Upper lobe of left lung (tissue), 4 donors: Measurements from ENCODE around the gene PAPPA.

ENCODE experiments used
- CTCF ChIP-seq, 6 experiments: fragments of 450-650 bp in 4 of 6; fragments of 200-600 bp in 2 of 6; sonication (generic) in 2 of 6; IDR thresholded peaks; one replicate each; pipeline ENCODE4 v1.5.1; 2016 to 2019; ENCODE audit warnings: antibody characterized with exemption in 6 of 6
- EP300 ChIP-seq, 4 donors: sonication (generic); formaldehyde crosslinking; IDR thresholded peaks; one replicate each; pipeline ENCODE4 v1.5.1; 2017; ENCODE audit warnings: antibody characterized with exemption in 4 of 4, control low read depth in 2 of 4
- POLR2A ChIP-seq, 4 donors: fragments of 450-650 bp; IDR thresholded peaks; one replicate each; pipeline ENCODE4 v1.5.1; 2016 to 2017; ENCODE audit warnings: antibody characterized with exemption in 4 of 4, mild to moderate bottlenecking in 2 of 4
- POLR2AphosphoS5 ChIP-seq, 2 donors: sonication (generic); formaldehyde crosslinking; IDR thresholded peaks; one replicate each; pipeline ENCODE4 v1.5.1; 2017; ENCODE audit warnings: antibody characterized with exemption in 2 of 2

GRCh38 chr9:116274293-116274692 lies 120.7 kb downstream of the PAPPA start:
- TF ChIP-seq CTCF (IDR thresholded peaks at IDR 0.05) = no peak
- TF ChIP-seq EP300 (IDR thresholded peaks at IDR 0.05) = no peak
- TF ChIP-seq POLR2A (IDR thresholded peaks at IDR 0.05) = no peak
- TF ChIP-seq POLR2AphosphoS5 (IDR thresholded peaks at IDR 0.05) = no peak
